ENCODE results near the gene IFT25.

Gene IFT25

GRCh38 chr1:53956308-53957168 is 11.0 kb upstream of the IFT25 start:
- no peak for DNase-seq

- DNase-seq: no peak
Measured at GRCh38 chr1:53954128-53954527, 8.6 kb upstream of the IFT25 start.

- no peak for DNase-seq
Measured at GRCh38 chr1:53951697-53952096, 6.2 kb upstream of the IFT25 start.

DNA sequence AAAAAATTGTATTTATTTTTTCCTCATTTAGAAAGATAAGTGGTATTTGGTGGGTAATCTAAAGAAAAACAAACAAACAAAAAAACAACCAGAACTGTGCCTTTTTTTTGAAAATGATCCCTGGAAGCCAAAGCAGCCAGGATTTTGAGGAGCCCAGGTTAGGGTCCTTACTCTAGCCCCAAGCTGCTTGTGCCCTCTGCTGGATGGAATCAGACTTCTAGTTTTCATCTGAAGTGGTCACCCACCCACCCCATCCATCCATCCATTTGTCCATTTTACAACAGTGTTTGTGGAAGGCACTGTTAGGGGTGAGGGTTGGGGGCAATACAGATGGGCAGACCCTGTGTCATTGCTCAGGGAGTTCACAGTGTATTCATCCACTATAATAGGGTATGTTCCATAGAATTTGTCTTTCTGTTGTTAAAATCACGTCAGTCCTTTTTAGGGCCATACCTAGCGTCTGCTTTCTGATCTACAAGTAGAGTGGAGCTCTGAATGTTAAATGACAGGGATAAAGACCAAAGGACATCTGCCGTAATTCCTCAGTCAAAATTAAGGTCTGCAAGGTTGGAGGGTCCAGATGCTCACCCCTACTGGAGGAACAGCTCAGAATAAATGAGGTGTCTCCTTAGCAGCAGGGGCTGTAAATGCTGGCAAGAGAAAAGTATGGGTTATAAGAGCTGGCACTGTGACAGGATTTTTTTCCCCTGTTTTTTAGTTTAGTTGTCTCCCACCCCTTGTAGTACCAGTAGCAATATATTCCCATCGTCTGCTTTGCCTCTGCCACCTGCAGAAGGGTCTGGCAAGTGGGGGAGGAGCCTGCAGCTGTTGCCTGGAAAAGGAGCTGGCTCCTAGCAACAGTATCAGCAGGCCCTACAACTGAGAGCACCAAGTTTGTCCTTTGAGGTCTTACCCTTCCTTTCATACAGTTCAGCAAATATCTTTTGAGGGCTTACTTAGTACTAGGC is 3.8 kb upstream of the IFT25 start:
- no peak for DNase-seq

DNA sequence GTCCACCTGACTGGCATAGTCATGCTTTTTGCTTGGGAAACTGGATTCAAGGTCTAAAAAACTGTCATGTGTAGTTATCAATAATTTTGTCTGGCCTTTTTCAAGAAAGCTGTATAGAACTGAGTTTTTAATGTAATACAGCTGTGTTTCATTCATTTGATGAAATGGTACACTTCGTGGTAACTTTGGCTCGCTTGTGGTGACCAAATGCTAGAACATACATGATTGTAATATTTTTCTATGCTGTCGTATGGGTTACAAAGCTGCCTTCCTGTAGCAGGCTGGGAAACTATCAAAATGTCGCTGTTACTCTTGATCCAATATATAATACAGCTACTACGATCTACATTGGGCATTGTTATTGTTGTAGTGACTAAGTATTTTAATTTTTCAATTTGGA is 2.8 kb upstream of the IFT25 start:
- DNase-seq: no peak

DNA sequence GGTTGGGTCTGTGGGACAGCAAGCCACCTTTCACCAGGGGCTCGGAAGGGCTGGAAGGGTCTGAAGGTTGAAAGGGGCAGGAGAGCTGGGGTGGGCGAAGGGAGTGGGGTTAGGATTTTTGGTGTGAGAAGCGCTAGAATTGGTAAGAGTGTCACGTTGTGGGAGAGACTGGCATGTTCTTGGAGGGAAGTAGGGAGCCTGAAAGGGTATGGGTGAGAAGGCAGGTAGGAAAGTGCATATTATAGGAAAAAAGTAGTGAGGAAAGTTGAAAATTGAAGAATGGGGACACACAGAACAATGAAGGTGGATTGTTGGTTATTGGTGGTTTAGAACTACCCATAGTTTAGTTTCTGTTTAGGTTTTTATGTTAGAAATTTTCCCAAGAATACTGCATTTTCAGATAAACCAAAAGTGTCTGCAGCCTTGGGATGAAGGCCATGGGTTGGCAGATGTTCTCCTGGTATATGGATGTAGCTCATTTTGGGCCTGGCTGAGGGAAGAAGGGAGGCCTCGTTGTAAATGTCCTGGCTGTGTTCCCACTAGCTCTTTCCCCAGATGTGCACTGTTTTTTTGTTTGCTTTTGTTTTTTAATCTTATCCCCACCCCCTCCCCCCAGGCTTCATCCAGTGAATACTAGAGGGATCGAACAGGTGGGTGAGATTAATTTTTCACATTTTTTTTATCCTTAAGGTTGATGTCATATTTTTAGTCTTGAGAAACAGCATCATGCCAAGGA is 1.8 kb upstream of the IFT25 start:
- DNase-seq: no peak

DNA sequence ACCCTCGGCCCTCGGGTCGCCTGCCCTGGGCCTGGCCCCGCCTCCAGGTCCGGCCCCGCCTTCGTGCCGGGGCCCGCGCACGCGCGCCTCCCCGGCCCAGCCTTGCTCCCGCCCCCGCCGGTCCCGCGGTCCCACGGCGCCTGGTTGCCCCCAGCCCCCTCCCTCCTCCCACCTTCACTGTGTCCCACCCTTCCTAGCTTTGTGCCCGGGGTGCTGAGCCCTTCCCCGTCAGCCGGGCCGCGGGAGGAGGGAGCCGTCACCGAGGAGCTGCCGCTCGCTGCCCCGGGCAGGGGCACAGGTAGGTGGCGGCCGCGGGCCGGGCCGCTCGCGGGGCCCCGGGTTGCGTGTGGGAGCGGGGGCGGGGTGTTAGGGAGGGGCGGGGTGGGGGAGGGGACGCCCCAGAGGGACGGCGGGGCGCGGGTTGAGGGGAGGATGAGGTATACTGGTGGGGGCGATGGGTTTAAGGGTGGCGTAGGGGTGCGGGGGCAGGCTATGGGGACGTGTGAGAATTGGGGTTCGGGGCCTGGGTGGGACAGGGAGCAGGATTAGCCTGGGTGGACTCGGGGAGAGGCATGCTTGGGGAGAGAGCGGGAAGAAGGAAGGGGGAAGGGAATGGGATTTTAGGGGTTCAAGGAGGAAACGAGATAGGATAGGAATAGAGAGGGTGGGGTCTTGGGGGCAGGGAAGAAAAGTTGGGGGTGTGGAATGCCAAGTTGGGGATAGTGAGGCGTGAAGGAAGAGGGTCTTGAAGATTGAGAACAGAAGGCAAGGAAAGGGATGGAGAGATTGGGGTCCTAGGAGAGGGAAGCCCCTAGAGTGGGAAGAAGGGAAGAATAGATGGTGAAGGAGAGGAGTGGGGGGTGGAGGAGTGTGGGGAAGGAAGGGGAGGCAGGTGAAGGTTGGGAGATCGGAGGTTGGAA is 1.0 kb upstream of the IFT25 start, which contains the start of gene LRRC42:
LRRC42 (plus strand) TSS at position 99 of the 920 bp plus-strand sequence. CDS start 5,650 bp downstream, outside the sequence.
- no peak for DNase-seq

GRCh38 chr1:53945183-53945432 is 391 bp downstream of the IFT25 start:
- DNase-seq: no peak

- DNase-seq: no peak
Measured at GRCh38 chr1:53944469-53945182, 873 bp downstream of the IFT25 start.

DNA sequence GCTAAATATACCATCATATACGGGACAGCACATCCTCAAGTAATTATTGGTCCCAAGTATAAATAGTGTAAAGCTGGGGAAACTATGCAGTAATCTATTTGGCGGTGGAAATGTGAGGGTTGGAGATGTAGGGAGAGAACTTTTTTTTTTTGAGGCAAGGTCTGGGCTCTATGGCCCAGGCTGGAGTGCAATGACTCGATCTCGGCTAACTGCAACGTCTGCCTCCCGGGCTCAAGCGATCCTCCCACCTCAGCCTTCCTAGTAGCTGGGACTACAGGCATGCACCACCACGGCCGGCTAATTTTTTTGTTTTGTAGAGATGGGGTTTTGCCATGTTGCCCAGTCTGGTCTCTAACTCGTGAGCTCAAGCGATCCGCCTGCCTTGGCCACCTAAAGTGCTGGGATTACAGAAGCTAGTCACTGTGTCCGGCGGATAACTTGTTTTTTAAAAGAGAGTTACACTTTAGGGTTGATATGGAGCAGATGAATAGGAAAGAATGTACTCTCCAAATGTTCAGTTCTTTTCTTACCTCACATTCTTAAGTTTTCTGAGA is 1.9 kb downstream of the IFT25 start:
- no peak for DNase-seq

GRCh38 chr1:53943090-53943489 is 2.4 kb downstream of the IFT25 start:
- no peak for DNase-seq

DNA sequence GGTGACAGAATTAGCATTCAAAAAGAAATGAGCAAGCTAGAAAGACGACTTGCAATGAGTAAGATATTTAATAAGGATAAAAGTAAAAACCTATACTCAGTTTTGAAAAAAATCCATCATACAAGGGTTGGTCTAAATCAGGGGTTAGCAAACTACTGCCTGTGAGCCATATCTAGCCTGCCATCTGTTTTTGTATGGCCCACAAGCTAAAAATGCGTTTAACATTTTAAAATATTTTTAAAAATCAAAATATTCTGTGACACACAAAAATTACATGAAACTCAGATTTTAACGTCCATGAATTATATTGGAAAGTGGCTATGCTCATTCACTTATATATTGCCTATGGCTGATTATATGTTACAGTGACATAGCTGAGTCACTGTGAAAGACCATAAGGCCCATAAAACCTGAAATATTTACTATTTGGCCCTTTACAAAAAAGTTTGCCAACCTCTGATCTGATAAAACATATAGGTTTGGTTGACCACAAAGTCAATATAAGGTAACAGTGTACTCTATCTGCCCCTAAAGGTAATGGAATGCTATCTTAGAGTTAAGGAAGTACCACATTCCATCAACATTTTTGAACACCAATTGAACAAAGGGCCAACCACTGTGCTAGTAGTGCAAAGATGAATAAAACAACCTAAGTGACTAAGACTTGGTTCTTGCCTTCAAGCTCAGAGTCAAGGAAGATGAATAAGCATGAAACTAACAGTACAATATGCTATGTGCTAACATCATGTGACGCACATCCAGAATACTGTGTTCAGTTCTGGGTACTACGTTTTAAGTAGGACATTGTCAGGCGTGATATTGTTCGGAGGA is 3.2 kb downstream of the IFT25 start:
- no peak for DNase-seq

GRCh38 chr1:53938136-53938830 is 7.2 kb downstream of the IFT25 start:
- no peak for DNase-seq

- no peak for DNase-seq
Measured at GRCh38 chr1:53936430-53936829, 9.1 kb downstream of the IFT25 start.

GRCh38 chr1:53934170-53934765 is 11.2 kb downstream of the IFT25 start:
- no peak for DNase-seq

- no peak for DNase-seq
Measured at GRCh38 chr1:53931523-53931922, 14.0 kb downstream of the IFT25 start.

GRCh38 chr1:53930932-53931331 is 14.6 kb downstream of the IFT25 start:
- DNase-seq: no peak

GRCh38 chr1:53929246-53929960 is 16.1 kb downstream of the IFT25 start:
- no peak for DNase-seq
